HG03060 (cell line): ENCODE results near the gene CAPN13.
"Not testable (repeated sequence)": the region's sequence is repeated elsewhere in the genome, so short reads cannot be mapped to it uniquely, and the experiment has no call there.

Source experiments
- ATAC-seq: cut with Tn5 transposase; IDR thresholded peaks from one replicate; pipeline ENCODE4 v1.9.1; 2021; ENCODE audit warnings: low read depth, moderate number of reproducible peaks; ENCODE audit not compliant: unreplicated experiment

Gene CAPN13

GRCh38 chr2:30706534-30707303 lies 100.5 kb downstream of the CAPN13 start:
- ATAC-seq, result no peak

- no peak for ATAC-seq
Observed at GRCh38 chr2:30705711-30706533, 101.3 kb downstream of the CAPN13 start.

GRCh38 chr2:30705056-30705455 lies 102.2 kb downstream of the CAPN13 start:
- ATAC-seq, result no peak

- ATAC-seq, result no peak
Observed at GRCh38 chr2:30704309-30705020, 102.8 kb downstream of the CAPN13 start.

- ATAC-seq, result no peak
Observed at GRCh38 chr2:30702694-30703093, 104.6 kb downstream of the CAPN13 start.

- no peak for ATAC-seq
Observed at GRCh38 chr2:30701782-30702181, 105.5 kb downstream of the CAPN13 start.

GRCh38 chr2:30697242-30698103 lies 109.8 kb downstream of the CAPN13 start:
- ATAC-seq, result not testable (repeated sequence)

- ATAC-seq, result no peak
Observed at GRCh38 chr2:30695749-30696148, 111.5 kb downstream of the CAPN13 start.

GRCh38 chr2:30694286-30695055 lies 112.8 kb downstream of the CAPN13 start:
- no peak for ATAC-seq

GRCh38 chr2:30693821-30694281 lies 113.4 kb downstream of the CAPN13 start:
- ATAC-seq, result no peak

- ATAC-seq, result no peak
Observed at GRCh38 chr2:30692829-30693275, 114.4 kb downstream of the CAPN13 start.

- no peak for ATAC-seq
Observed at GRCh38 chr2:30691948-30692828, 115.1 kb downstream of the CAPN13 start.

- ATAC-seq, result no peak
Observed at GRCh38 chr2:30691091-30691947, 115.9 kb downstream of the CAPN13 start.

- ATAC-seq, result no peak
Observed at GRCh38 chr2:30690126-30690561, 117.1 kb downstream of the CAPN13 start.

GRCh38 chr2:30689496-30690125 lies 117.6 kb downstream of the CAPN13 start:
- ATAC-seq, result no peak

GRCh38 chr2:30688956-30689401 lies 118.3 kb downstream of the CAPN13 start:
- ATAC-seq, result no peak

GRCh38 chr2:30686669-30687068 lies 120.6 kb downstream of the CAPN13 start:
- ATAC-seq, result no peak
